IMR-90 (cell line): Measurements from ENCODE around the gene RND3. TPM values are rescaled to one million over a fixed set of nuclear protein-coding genes. Genes with fewer than 3 reads are reported as not detected.

Source experiments
- ATAC-seq: fragments of 200-7000 bp; cut with Tn5 transposase; 2 replicates; pipeline ENCODE4 v1.9.1; 2020; ENCODE audit warnings: low read depth, mild to moderate bottlenecking, moderate library complexity
- BruUV-seq: library from RNA; stranded (reverse); fragments of 400-500 nt; replicated peaks from 2 replicates; lab custom pipeline; 2021; lab: Mats Ljungman, UMichigan
- CTCF ChIA-PET: fragments of 300-600 bp; formaldehyde crosslinking; extraction: SDS; loops from one replicate; lab custom pipeline; 2021; ENCODE audit warnings: antibody characterized with exemption; lab: Yijun Ruan, JAX
- POLR2A ChIA-PET: fragments of 300-600 bp; sonication (Branson Sonifier 250); formaldehyde crosslinking; loops from one replicate; lab custom pipeline; 2022; ENCODE audit warnings: antibody characterized with exemption; ENCODE audit not compliant: unreplicated experiment; lab: Charles Lee
- DNase-seq: peaks from one replicate; pipeline ENCODE4 v3.0.0; 2013
- H2AFZ ChIP-seq: replicated peaks from 2 replicates; pipeline ENCODE3; 2013; ENCODE audit warnings: low read length, mild to moderate bottlenecking; ENCODE audit not compliant: poor library complexity
- H2AK5ac ChIP-seq: 2 replicates; pipeline ENCODE4 v1.6.1; 2013; ENCODE audit warnings: low read depth, low read length, inconsistent platforms
- H2AK9ac ChIP-seq: replicated peaks from 2 replicates; pipeline ENCODE3; 2013; ENCODE audit warnings: mild to moderate bottlenecking, low read depth, low read length, moderate library complexity; ENCODE audit not compliant: poor library complexity
- H2BK120ac ChIP-seq: 2 replicates; pipeline ENCODE4 v1.6.1; 2013; ENCODE audit warnings: low read depth, low read length, inconsistent platforms
- H2BK15ac ChIP-seq: 3 replicates; pipeline ENCODE4 v1.6.1; 2013; ENCODE audit warnings: low read depth, low read length, inconsistent platforms
- H2BK20ac ChIP-seq: 2 replicates; pipeline ENCODE4 v1.6.1; 2013; ENCODE audit warnings: low read depth, mild to moderate bottlenecking, inconsistent platforms, low read length, moderate library complexity
- H2BK5ac ChIP-seq: 2 replicates; pipeline ENCODE4 v1.6.1; 2013; ENCODE audit warnings: mild to moderate bottlenecking, low read depth, low read length, inconsistent platforms; ENCODE audit not compliant: poor library complexity, severe bottlenecking
- H3K14ac ChIP-seq: replicated peaks from 2 replicates; pipeline ENCODE4 v1.6.1; 2013; ENCODE audit warnings: low read depth, low read length, inconsistent platforms
- H3K18ac ChIP-seq: 2 replicates; pipeline ENCODE4 v1.6.1; 2013; ENCODE audit warnings: low read depth, low read length, control low read depth
- H3K23ac ChIP-seq: 2 replicates; pipeline ENCODE4 v1.6.1; 2013; ENCODE audit warnings: low read depth, low read length, inconsistent platforms
- H3K27ac ChIP-seq: 2 replicates; pipeline ENCODE4 v1.5.1; 2013; ENCODE audit warnings: mild to moderate bottlenecking, control low read depth, low read length; ENCODE audit not compliant: insufficient read depth
- H3K27me3 ChIP-seq: 2 replicates; pipeline ENCODE4 v1.6.1; 2013; ENCODE audit warnings: low read length; ENCODE audit not compliant: control insufficient read depth, insufficient read depth
- H3K36me3 ChIP-seq: 2 replicates; pipeline ENCODE4 v1.6.1; 2013; ENCODE audit warnings: low read length, mixed read lengths; ENCODE audit not compliant: control insufficient read depth, insufficient read depth
- H3K4ac ChIP-seq: 2 replicates; pipeline ENCODE4 v1.6.1; 2013; ENCODE audit warnings: low read depth, low read length, inconsistent platforms
- H3K4me1 ChIP-seq: 2 replicates; pipeline ENCODE4 v1.6.1; 2013; ENCODE audit warnings: low read length, mixed read lengths; ENCODE audit not compliant: control insufficient read depth, insufficient read depth
- H3K4me2 ChIP-seq: 2 replicates; pipeline ENCODE4 v1.6.1; 2013; ENCODE audit warnings: low read depth, mild to moderate bottlenecking, control low read depth, low read length, moderate library complexity
- H3K4me3 ChIP-seq: 2 replicates; pipeline ENCODE4 v1.5.1; 2013; ENCODE audit warnings: low read depth, mild to moderate bottlenecking, control low read depth, low read length, moderate library complexity; ENCODE audit not compliant: insufficient read depth
- H3K56ac ChIP-seq: 2 replicates; pipeline ENCODE4 v1.6.1; 2013; ENCODE audit warnings: low read length, inconsistent platforms; ENCODE audit not compliant: insufficient read depth; ENCODE audit errors: extremely low read depth
- H3K79me1 ChIP-seq, 2 experiments: 2 replicates each; pipeline ENCODE4 v1.6.1; 2013; ENCODE audit warnings: low read length in 2 of 2, inconsistent platforms in 1 of 2, low read depth in 1 of 2
- H3K9ac ChIP-seq: 2 replicates; pipeline ENCODE4 v1.6.1; 2013; ENCODE audit warnings: low read depth, low read length, control low read depth
- H3K9me1 ChIP-seq: 2 replicates; pipeline ENCODE4 v1.6.1; 2013; ENCODE audit warnings: low read length, inconsistent platforms; ENCODE audit not compliant: insufficient read depth
- H3K9me3 ChIP-seq: 2 replicates; pipeline ENCODE4 v1.6.1; 2013; ENCODE audit warnings: low read length; ENCODE audit not compliant: control insufficient read depth, insufficient read depth
- H4K20me1 ChIP-seq: 2 replicates; pipeline ENCODE4 v1.6.1; 2013; ENCODE audit warnings: low read length, inconsistent platforms; ENCODE audit not compliant: insufficient read depth
- H4K5ac ChIP-seq: 2 replicates; pipeline ENCODE4 v1.6.1; 2013; ENCODE audit warnings: mild to moderate bottlenecking, low read depth, low read length, control low read depth
- H4K8ac ChIP-seq, 2 experiments: 2 replicates each; pipeline ENCODE4 v1.6.1; 2013; ENCODE audit warnings: low read depth in 2 of 2, low read length in 2 of 2, control low read depth in 1 of 2, inconsistent platforms in 1 of 2
- H4K91ac ChIP-seq: 2 replicates; pipeline ENCODE4 v1.6.1; 2013; ENCODE audit warnings: low read depth, low read length, inconsistent platforms; ENCODE audit not compliant: insufficient read depth
- CEBPB ChIP-seq: IDR thresholded peaks from 2 replicates; pipeline ENCODE4 v1.6.1; 2012; ENCODE audit warnings: low read depth, low read length, improper control_type of control experiment
- CHD1 ChIP-seq: IDR thresholded peaks from 2 replicates; pipeline ENCODE4 v1.6.1; 2012; ENCODE audit warnings: low read depth, low read length, improper control_type of control experiment
- POLR2A ChIP-seq: IDR thresholded peaks from 2 replicates; pipeline ENCODE4 v1.6.1; 2012; ENCODE audit warnings: mild to moderate bottlenecking, low read depth, low read length
- RAD21 ChIP-seq: IDR thresholded peaks from 2 replicates; pipeline ENCODE4 v1.6.1; 2012; ENCODE audit warnings: low read length, improper control_type of control experiment
- RFX5 ChIP-seq: IDR thresholded peaks from 2 replicates; pipeline ENCODE4 v1.8.0; 2012; ENCODE audit warnings: low read depth, mild to moderate bottlenecking, low read length, moderate library complexity
- WGBS, 2 experiments: methylation state at CpG; one replicate each; pipeline versions ENCODE4 v1.1.5 to v1.1.7; 2013; ENCODE audit warnings: missing lambda C conversion rate in 2 of 2; ENCODE audit not compliant: insufficient read length in 1 of 2; ENCODE audit errors: extremely low coverage in 2 of 2; 5-methylcytosine and 5-hydroxymethylcytosine counted together
- dilution Hi-C: fragments of 300-500 bp; cut with HindIII; formaldehyde crosslinking; loops from one replicate; pipeline ENCODE4 v1.14.3; 2018; ENCODE audit warnings: low sequenced_read_pairs; ENCODE audit not compliant: unreplicated experiment
- in situ Hi-C: fragments of 300-500 bp; cut with MboI; formaldehyde crosslinking; loops from 3 replicates; pipeline ENCODE4 v1.14.3; 2019; ENCODE audit warnings: low sequenced_read_pairs, inconsistent platforms, mixed read lengths
- intact Hi-C: fragments of 100-400 bp; cut with micrococcal nuclease; formaldehyde crosslinking; loops from 2 replicates; pipeline ENCODE4 v1.10.0; 2022
- polyA plus RNA-seq, 3 experiments: library from polyadenylated mRNA; depleted of rRNA; stranded (reverse); fragments of >200 nt; gene quantifications; 2 replicates each; pipeline ENCODE4 v1.2.3, GENCODE V29; 2012; ENCODE audit warnings: low replicate concordance in 1 of 3
- total RNA-seq: library from RNA; depleted of rRNA; stranded (reverse); fragments of >200 nt; gene quantifications from 2 replicates; pipeline ENCODE4 v1.2.3, GENCODE V29; 2012

RND3 gene
- total and polyA plus RNA-seq, 2 of the 4 experiments (the other 2 are of a cell fraction) = 111 to 449 TPM

GRCh38 chr2:150465703-150466569 is 21.5 kb downstream of the RND3 start:
- Histone ChIP-seq H3K79me1 (peaks cover 6 to 27% of the 10 kb centered on the region in 2 experiments; a peak in 3 of 4 replicates), H3K9me3 (no peaks in the 10 kb centered on the region), H3K4me2 (no peak overlapping the region), H4K5ac (no peak overlapping the region), H3K27me3 (no peaks in the 10 kb centered on the region), H2AK5ac (no peak overlapping the region), H2BK20ac (peak overlapping the region; percentile 36; the same call in 1 of the 2 replicates), H3K14ac (no peak overlapping the region), H4K8ac (0 out of 4 replicates have a peak overlapping the region, but pooled peaks of 1 of the 2 experiments have one; percentile 6), H3K18ac (no peak overlapping the region), H3K9me1 (peaks cover 15% of the 10 kb centered on the region), H2AK9ac (no peak overlapping the region), H3K4me3 (no peak overlapping the region), H2BK5ac (peak overlapping the region; percentile 75), H3K56ac (no peak overlapping the region), H4K91ac (no peak overlapping the region), H3K9ac (no peak overlapping the region), H3K4me1 (peaks cover 5% of the 10 kb centered on the region), H2AFZ (no peak overlapping the region), H2BK120ac (no peak overlapping the region), H3K36me3 (peaks cover 28% of the 10 kb centered on the region), H3K27ac (no peak overlapping the region), H2BK15ac (no peak overlapping the region), H3K4ac (peak overlapping the region; percentile 12; the same call in 1 of the 2 replicates), H4K20me1 (peaks cover 48% of the 10 kb centered on the region), H3K23ac (no peak overlapping the region)
- ChIA-PET CTCF (interaction anchor here (0.7 to 1.6 kb wide), 3 partner anchors 256 to 871 kb away, joined by 4 read pairs; no protein-coding TSS in a partner anchor), POLR2A (interaction anchor here (0.6 to 0.9 kb wide), 3 partner anchors 126 to 717 kb away, joined by 3 to 4 read pairs (median 3); no protein-coding TSS in a partner anchor)
- TF ChIP-seq POLR2A (peak; percentile 28; the same call in 1 of the 2 replicates), RFX5 (no peak), CEBPB (0 out of 2 replicates have a peak, but pooled peaks have one; percentile 6), CHD1 (no peak), RAD21 (no peak)
- ATAC-seq (peak; percentile 36), DNase-seq (peak; percentile 70)
- intact Hi-C loops (loop anchor here (1.0 to 10.0 kb wide), 9 partner anchors 184 to 869 kb away; no protein-coding TSS in a partner anchor), dilution Hi-C loops (no loop called here), in situ Hi-C loops (loop anchor here (5.0 to 25.0 kb wide), 3 partner anchors 329 to 771 kb away; no protein-coding TSS in a partner anchor)
- WGBS, 2 experiments = 90% methylated on average over 2 of the region's 4 CpGs; no CpG with 5 or more reads in 1 of the 2 experiments
- BruUV-seq = no TSS peak
